ENCODE measurements around the gene DNAH3. TPM values are rescaled to one million over a fixed set of nuclear protein-coding genes. Genes with fewer than 3 reads are reported as not detected.
"Not testable (repeated sequence)": the region's sequence is repeated elsewhere in the genome, so short reads cannot be mapped to it uniquely, and the experiment has no call there.

Gene DNAH3
- total RNA-seq, 1 experiment from 2014 or later: 0.57 TPM

GRCh38 chr16:21063314-21063713, 87.3 kb downstream of the DNAH3 start:
- not testable (repeated sequence) for H3K4me3 Mint-ChIP-seq
- CTCF ChIA-PET: interaction anchor here (1.4 kb wide), 1 partner anchor 62 kb away, joined by 4 read pairs; no protein-coding TSS in a partner anchor
- peak; percentile 100 for TF ChIP-seq HMGA2 (CRISPR knock-in tag; IDR thresholded peaks at IDR 0.05)

GRCh38 chr16:21060027-21060510, 90.6 kb downstream of the DNAH3 start:
- CTCF ChIA-PET: interaction anchor here (0.6 kb wide), 1 partner anchor 9 kb away, joined by 3 read pairs; no protein-coding TSS in a partner anchor

More at GRCh38 chr16:21063314-21063713, 87.3 kb downstream of the DNAH3 start:
- H3K9me3 Mint-ChIP-seq; POLR2A ChIA-PET; H3K4me1 Mint-ChIP-seq; H3K27ac Mint-ChIP-seq; H3K27me3 Mint-ChIP-seq (ENCODE audit: low read depth); DNase-seq (ENCODE audit: low spot score); H3K36me3 Mint-ChIP-seq; ATAC-seq: not testable (repeated sequence)

GRCh38 chr16:21057875-21058274, 92.8 kb downstream of the DNAH3 start:
- no peaks in the 10 kb centered on the region for H3K36me3 Mint-ChIP-seq
- no peak overlapping the region for H3K27ac Mint-ChIP-seq
- ATAC-seq: no peak
- DNase-seq (ENCODE audit: low spot score): no peak
- H3K9me3 Mint-ChIP-seq: no peaks in the 10 kb centered on the region
- no peaks in the 10 kb centered on the region for H3K4me1 Mint-ChIP-seq
- ChIA-PET CTCF (no interaction called here), POLR2A (no interaction called here)
- TF ChIP-seq AR (CRISPR knock-in tag; IDR thresholded peaks at IDR 0.05) (no peak), ERG (CRISPR knock-in tag; IDR thresholded peaks at IDR 0.05) (no peak)
- H3K27me3 Mint-ChIP-seq (ENCODE audit: low read depth): no peaks in the 10 kb centered on the region
- no peak overlapping the region for H3K4me3 Mint-ChIP-seq

More at GRCh38 chr16:21060027-21060510, 90.6 kb downstream of the DNAH3 start:
- Mint-ChIP-seq H3K4me1 (no peaks in the 10 kb centered on the region), H3K9me3 (peaks cover 6% of the 10 kb centered on the region; the same call in 1 of the 2 replicates), H3K27ac (no peak overlapping the region), H3K36me3 (no peaks in the 10 kb centered on the region), H3K4me3 (no peak overlapping the region), H3K27me3 (ENCODE audit: low read depth) (no peaks in the 10 kb centered on the region)
- ATAC-seq (no peak), DNase-seq (ENCODE audit: low spot score) (no peak)
- no peak for TF ChIP-seq NR2C2 (CRISPR knock-in tag; IDR thresholded peaks at IDR 0.05)
- no peak for TF ChIP-seq E2F1 (CRISPR knock-in tag; IDR thresholded peaks at IDR 0.05)
- POLR2A ChIA-PET: no interaction called here

- CTCF ChIA-PET: no interaction called here
- Mint-ChIP-seq H3K36me3 (no peaks in the 10 kb centered on the region), H3K9me3 (peaks cover 1% of the 10 kb centered on the region; the same call in 1 of the 2 replicates), H3K27ac (no peak overlapping the region), H3K4me1 (no peaks in the 10 kb centered on the region), H3K27me3 (ENCODE audit: low read depth) (no peaks in the 10 kb centered on the region), H3K4me3 (no peak overlapping the region)
- POLR2A ChIA-PET: no interaction called here
- ATAC-seq (no peak), DNase-seq (ENCODE audit: low spot score) (no peak)
- no peak for TF ChIP-seq AFF4 (CRISPR knock-in tag; IDR thresholded peaks at IDR 0.05; ENCODE audit: borderline replicate concordance)
- TF ChIP-seq NFE2L1 (CRISPR knock-in tag; IDR thresholded peaks at IDR 0.05): no peak
- TF ChIP-seq NFYB (CRISPR knock-in tag; conservative IDR thresholded peaks at IDR 0.05; ENCODE audit: low read depth): no peak
- no peak for TF ChIP-seq IRF2 (CRISPR knock-in tag; IDR thresholded peaks at IDR 0.05; ENCODE audit: borderline replicate concordance, low read depth)
- TF ChIP-seq ATF6 (CRISPR knock-in tag; IDR thresholded peaks at IDR 0.05): no peak
- no peak for TF ChIP-seq CDX4 (CRISPR knock-in tag; IDR thresholded peaks at IDR 0.05; ENCODE audit: borderline replicate concordance)
- TF ChIP-seq ZNF232 (CRISPR knock-in tag; IDR thresholded peaks at IDR 0.05): no peak
These were observed 94.2 kb downstream of the DNAH3 start for GRCh38 chr16:21056396-21056795.
